Stimulated activated CD8-positive, alpha-beta memory T cell treated with anti-CD3 and anti-CD28 coated beads, Interleukin-4, amount 100 ng/mL, for 48 hours (primary cell): ENCODE data around the gene SEL1L.
"Not testable (repeated sequence)": the region's sequence is repeated elsewhere in the genome, so short reads cannot be mapped to it uniquely, and the experiment has no call there.

Source experiments
- DNase-seq: peaks from one replicate; pipeline ENCODE4 v3.0.0-alpha.2; 2020

Gene SEL1L

DNA sequence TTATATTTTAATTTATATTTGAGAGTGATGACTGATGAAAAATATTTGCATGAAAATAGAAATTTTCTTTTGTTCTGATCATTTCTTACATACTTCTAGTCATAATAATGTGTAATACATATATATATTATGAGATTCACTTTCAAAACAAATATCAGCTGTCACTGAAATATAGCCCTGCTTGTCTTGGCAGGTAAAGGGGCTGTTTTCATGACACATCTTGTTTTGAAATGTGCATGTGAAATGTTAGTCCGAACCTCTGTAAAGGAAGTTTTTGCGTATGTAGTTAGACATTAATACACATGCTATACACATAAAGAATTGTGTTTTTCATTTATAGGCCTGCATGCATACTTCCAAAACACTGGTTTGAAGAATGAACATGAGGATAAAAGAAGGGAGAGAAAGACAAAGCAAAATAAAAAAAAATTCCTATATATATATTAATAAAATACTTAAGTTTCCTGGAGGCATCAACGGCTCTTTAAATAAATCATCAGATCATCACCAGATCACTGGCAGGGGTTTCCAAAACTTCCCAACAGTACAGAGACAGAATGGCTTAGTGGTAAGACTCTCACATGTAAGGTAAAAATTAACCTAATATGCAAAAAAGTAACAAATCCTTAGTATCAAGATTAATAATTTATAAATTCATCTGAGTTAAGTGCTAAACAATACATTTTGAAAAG lies 60.1 kb downstream of the SEL1L start:
- no peak for DNase-seq

GRCh38 chr14:81472096-81472800 lies 61.4 kb downstream of the SEL1L start:
- no peak for DNase-seq

DNA sequence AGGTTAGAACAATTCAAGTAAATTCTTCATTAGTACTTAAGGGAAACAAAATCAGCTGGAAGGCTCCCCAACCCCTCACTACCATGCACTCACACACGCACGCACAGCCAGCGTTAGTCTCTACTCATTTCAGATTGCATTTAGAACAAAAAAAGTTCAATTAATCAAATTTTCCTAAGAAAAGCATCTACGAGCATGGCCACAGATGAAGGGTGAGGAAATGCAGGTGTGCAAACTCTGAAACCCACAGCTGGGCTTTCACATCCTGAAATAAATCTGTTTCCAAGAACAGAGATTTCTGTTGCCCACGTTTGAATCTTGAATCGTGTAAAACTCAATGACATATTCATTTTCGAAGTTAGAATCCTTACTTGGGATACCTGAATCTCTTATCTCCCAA lies 62.6 kb downstream of the SEL1L start:
- DNase-seq: peak; percentile 43

GRCh38 chr14:81470557-81470826 lies 63.2 kb downstream of the SEL1L start:
- DNase-seq: not testable (repeated sequence)

GRCh38 chr14:81466854-81467253 lies 66.8 kb downstream of the SEL1L start:
- DNase-seq: no peak

GRCh38 chr14:81465507-81466228 lies 68.0 kb downstream of the SEL1L start:
- DNase-seq: no peak

- DNase-seq: not testable (repeated sequence)
Observed at GRCh38 chr14:81465003-81465392, 68.7 kb downstream of the SEL1L start.

DNA sequence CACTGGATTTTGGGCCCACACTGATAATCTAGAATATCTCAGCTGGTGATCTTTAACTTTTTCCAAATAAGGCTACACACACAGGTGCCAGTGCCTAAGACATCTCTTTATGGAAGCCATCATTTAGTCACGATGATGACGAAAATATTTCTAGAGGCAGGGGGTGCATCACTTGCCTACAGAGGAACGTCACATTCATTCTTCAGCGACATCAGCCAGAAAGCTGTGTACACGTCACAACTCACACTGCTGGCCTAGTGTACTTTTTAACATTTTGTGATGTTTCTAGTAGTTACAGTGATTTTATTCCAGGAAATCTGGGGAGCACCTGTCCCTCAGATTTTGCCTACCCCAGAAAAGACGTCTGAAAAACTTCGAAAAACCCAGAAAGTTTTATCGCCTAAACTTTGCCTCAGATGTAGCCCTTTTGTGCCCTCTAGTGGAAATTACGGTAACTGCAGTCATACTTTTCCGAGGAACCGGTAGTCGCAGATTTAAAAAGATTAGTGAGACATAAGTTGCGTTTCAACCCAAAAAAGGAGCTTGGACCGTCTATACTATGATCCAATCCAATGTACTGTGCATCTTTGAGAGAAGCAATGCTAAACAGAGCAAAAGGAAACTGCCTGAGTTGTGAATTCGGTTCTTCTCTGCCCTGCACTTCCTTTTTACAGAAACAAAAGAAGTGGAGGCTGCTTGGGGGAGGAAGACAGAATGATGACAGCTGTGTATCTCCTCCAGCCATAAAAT lies 69.2 kb downstream of the SEL1L start:
- DNase-seq: peak; percentile 66

DNA sequence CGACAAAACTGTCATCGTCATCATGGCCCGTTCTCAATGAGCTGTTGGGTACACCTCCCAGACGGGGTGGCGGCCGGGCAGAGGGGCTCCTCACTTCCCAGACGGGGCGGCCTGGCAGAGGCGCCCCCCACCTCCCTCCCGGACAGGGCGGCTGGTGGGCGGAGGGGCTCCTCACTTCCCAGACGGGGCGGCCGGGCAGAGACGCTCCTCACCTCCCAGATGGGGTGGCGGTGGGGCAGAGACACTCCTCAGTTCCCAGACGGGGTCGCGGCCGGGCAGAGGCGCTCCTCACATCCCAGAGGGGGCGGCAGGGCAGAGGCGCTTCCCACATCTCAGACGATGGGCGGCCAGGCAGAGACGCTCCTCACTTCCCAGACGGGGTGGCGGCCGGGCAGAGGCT lies 71.3 kb downstream of the SEL1L start:
- DNase-seq: not testable (repeated sequence)

DNA sequence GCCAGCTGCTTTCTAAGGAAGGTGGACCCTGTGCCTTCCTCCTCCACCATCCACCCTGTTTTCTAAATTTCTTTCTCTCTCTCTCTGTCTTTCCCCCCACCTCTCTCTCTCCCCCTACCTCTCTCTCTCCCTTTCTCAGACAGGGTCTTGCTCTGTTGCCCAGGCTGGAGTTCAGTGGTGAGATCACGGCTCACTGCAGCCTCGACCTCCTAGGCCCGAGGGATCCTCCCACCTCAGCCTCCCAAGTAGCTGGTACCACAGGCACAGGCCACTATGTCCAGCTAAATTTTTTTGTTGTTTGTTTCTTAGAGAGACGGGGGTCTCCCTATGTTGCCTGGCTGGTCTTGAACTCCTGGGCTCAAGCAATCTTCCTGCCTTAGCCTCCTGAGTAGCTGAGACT lies 73.7 kb downstream of the SEL1L start:
- DNase-seq: no peak

- no peak for DNase-seq
Observed at GRCh38 chr14:81458352-81458751, 75.3 kb downstream of the SEL1L start.

DNA sequence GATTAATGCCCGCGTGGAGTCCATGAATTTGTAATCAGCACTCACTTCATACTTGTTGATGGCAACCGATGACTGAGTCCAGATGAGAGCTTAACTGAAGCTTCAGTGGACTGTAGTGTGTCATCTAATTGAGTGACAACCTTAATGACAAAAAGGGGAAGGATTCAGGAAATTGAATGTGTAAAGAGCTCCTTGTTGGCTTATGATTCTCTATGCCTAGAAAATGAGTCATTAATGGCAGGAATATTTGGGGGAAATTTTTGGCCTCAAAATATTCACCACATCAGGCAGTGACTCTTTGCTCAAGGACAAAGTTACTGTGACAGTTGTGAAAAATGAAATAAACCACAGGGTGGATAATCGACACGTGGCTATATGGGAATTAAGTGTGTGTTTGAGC lies 78.3 kb downstream of the SEL1L start:
- DNase-seq: no peak

DNA sequence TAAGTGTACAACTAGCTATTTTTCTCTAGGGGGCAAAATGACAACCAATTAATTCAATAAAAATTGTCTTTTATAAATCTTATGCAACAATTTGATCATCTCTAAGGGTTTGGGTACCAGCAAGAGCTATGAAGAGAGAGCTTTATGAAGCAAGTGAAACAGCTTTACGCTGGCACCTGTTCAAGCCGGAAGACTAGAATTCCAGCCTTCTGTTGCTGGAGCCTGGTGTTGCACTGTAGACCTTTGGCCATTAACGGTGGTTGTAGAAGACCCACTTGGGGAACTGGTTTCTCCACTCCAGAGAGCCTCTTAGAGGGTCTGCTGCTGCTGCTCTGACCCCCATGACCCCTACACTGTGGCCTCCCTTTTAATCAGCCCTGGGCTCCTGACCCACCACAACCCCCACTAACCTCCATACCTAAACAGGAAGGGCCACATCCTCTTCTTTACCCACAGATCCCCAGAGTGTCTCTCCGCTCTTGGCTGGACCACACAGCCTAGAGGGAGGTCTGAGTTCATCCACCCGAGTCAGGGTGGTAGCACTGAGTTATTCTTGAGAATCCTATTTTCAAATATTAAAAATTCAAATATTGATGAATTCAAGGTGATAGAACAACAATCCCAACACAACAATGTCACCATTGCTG lies 79.0 kb downstream of the SEL1L start:
- DNase-seq: no peak

DNA sequence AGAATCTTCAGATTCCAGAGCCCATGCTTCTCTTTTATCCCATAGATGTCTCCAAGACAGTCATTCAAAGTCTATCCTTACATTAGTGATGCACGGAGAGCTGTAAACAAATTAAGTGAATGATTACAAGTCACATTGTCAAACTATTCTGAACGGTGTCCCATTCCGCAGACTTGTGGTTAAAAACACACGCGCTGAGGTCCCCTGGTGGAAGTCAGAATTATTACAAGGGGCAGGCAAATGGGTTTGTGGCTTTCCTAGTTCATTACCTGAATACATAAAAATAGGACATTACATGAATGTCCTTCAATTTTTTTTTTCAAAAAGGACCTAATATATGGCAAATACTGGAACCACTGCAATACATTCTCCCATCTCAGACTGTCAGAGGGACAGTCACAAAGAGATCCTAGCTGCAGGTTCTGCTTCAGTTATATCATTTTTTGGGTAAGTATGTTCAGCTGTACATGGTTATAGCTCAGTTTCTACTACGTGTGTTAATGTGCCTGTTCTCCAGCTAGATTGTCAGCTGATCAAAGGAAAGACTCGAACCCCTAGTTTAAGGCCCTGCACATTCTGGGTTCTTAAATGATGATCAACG lies 80.4 kb downstream of the SEL1L start:
- peak; percentile 71 for DNase-seq

GRCh38 chr14:81452341-81453133 lies 81.1 kb downstream of the SEL1L start:
- DNase-seq: no peak

DNA sequence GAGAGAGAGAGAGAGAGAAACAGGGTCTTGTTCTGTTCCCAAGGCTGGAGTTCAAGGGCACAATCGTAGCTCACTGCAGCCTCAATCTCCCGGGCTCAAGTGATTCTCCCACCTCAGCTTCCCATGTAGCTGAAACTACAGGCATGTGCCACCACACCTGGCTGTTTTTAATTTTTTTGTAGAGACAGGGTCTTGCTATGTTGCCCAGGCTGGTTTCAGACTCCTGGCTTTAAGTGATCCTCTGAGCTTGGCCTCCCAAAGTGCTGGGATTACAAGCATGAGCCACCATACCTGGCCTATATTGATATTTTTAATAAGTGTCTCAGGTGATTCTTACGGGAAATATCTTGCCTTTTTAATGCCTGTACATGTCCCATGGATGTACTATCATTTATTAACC lies 82.7 kb downstream of the SEL1L start:
- no peak for DNase-seq

DNA sequence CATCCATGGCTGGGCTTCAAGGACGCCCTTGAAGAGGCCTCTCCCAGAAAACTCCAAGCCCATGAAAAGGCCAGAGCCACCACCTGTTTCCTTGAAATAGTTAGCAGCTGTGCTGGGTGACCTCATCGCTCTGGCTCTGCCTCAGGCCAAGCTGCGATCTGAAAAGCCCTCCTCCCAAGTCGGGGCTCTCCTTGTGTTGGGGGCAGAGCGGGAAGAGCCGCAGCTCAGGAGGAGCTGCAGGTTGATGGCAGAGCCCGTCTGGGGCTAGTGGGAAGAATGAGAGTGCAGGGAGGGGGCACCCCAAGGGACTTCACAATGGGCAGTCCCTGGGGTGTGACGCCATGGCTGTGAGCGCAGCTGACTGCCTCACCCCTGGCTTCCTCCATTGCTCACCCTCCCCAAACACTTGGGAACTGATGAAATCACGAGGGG lies 83.5 kb downstream of the SEL1L start:
- no peak for DNase-seq

GRCh38 chr14:81449576-81449975 lies 84.1 kb downstream of the SEL1L start:
- DNase-seq: no peak

- DNase-seq: no peak
Observed at GRCh38 chr14:81449114-81449513, 84.5 kb downstream of the SEL1L start.

DNA sequence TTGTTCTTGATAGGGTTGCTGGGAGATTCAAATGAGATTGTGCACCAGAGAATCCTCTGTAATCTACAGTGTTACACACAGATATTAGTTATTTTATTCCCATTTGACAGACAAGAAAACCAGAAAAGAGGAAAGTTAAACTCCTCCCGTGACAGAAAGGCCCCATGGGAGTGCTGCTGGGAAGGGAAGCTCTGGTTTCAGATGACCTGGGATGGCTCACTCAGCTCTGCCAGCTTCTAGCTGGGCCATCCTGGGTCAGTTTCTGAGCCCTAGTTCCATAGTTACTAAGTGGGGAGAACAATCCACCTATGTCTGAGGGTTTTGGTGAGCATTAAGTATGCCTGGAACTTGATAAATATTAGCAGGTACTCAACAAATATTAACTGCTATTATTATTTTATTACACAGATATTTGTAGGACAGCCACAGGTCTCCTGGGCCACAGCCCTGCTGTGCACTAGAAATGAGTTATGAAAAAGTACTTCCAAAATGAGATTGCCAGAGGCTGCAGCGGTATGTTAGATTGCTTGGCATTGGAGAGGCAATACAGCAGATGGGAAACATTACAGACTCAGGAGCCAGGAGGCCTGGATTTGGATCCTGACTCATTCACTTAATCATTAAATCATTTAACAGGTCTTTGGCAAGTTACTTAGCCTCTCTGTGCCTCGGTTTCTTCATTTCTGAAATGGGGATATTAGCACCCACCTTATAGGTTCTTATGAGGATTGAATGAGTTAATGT lies 86.5 kb downstream of the SEL1L start:
- DNase-seq: no peak
